Measurements from ENCODE around the gene NMNAT2.

DNA sequence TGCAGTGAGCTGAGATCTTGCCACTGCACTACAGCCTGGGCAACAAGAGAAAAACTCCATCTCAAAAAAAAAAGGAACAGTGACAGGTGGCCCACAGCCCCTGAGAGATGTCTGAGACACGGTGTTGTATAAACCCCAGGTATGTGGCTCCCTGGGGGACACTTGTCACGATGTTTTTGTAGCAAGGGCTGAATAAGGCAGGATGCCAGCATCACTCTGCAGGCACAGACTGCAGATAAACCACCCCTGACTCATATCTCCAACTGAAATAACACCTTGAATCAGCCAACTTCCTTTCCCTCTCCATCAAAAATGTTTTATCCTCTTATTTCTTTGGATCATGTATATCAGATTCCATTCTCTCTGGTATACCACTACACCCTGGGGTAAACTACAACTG is 52.5 kb downstream of the NMNAT2 start:
- TF ChIP-seq CTCF (IDR thresholded peaks at IDR 0.05) (no peak), POLR2A (IDR thresholded peaks at IDR 0.05) (no peak), POLR2AphosphoS5 (IDR thresholded peaks at IDR 0.05) (no peak)
